GM21390 (cell line): ENCODE results near the gene LAMB2.

ENCODE experiments used
- ATAC-seq: cut with Tn5 transposase; IDR thresholded peaks from one replicate; pipeline ENCODE4 v1.9.1; 2021; ENCODE audit not compliant: unreplicated experiment

Gene LAMB2

DNA sequence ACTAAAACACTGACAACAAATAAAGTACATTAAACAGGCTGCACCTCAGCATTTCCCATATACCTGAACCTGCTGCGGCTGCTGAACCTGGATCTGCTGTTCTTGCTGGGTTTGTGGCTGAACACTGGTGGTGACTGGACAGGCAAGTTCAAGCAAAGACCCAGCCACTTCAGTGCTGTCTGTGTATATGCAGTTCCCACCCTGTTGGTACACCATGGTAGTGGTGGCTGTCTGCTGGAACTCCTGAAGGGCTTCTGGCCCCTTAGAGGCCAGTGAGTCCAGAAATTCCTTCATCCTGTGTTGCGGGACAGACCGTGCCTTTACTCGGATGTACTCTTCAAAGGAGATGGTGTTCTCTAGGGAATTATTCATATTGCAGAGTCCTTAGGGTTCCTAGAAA lies 56.2 kb downstream of the LAMB2 start:
- ATAC-seq, result no peak

DNA sequence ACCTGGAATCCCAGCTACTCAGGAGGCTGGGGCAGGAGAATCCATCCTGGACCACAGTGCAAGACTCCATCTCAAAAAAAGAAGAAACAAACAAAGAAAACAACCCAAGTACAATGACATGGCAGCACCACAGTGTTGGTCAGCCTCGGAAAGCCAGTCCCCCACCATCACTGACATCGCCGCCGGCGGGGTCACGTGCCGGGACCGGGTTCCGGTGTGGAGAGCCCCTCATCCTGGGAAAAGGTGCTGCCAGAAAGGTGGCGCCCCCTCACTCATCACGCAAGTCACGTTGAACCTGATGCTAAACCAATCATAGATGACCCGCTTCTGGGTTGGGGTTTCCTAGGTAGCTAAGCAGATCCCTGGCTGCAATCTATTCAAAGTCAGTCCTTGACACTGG lies 56.7 kb downstream of the LAMB2 start:
- ATAC-seq, result no peak
